Measurements from ENCODE around the gene IPP.

IPP gene

DNA sequence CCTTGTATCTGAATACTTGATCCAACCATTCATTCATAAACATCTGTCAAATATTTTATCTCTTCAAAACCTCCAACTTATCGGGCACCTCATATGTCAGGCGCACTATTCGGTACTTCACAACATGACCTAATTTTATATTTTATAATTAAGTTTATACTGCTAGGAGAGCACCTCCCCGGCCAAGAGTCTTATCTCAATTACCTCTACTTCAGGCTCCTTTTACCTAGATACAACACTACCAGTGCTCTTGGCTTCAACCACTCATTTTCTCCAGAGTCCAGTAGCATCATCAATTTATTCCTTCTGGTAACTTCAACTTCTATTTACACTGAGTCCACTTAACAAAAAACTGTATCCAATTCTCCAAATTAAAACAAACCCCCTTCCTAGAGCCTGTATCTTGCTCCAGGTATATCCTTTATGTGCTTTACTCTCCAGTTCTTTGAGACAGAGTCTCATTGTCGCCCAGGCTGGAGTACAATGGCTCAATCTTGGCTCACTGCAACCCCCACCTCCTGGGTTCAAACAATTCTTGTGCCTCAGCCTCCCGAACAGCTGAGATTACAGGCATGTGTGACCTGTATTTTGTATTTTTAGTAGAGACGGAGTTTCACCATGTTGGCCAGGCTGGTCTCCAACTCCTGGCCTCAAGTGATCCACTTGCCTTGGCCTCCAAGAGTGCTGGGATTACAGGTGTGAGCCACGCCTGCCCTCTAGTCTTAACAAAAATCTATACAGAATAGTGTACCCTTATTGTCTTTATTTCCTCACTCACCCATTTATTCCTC, 82.9 kb downstream of the IPP start:
- no peaks in the 10 kb centered on the region for H3K9me3 ChIP-seq (ENCODE audit: control extremely low read depth in 1 of 5, control insufficient read depth in 4 of 5, insufficient read depth in 2 of 5, low read depth in 1 of 5, low read length in 4 of 5)
- POLR2A ChIA-PET, result no interaction called here
- WGBS (ENCODE audit: insufficient coverage), result 86% methylated on average over 4 of the region's 8 CpGs

DNA sequence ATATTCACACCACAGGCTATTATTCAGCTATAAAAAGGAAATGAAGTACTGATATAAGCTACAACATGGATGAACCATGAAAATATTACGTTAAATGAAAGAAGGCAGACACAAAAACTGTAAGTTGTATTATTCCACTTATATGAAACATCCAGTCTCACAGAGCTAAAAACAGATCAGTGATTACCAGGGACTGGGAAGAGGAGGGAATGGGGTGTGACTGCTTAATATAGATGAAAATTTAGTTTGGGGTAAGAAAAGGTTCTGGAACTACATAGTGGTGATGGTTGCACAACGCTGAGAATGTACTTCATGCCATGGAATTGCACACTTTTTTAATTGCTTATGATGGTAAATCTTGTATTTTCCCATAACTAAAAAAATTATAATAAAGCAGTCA, 83.6 kb downstream of the IPP start:
- no peak overlapping the region for H3K4me3 ChIP-seq (ENCODE audit: control insufficient read depth in 1 of 7, extremely low read depth in 1 of 7, insufficient read depth in 4 of 7, low read depth in 2 of 7, low read length in 6 of 7)
- ChIA-PET CTCF (no interaction called here), POLR2A (no interaction called here)
- H3K4me1 ChIP-seq (ENCODE audit: control extremely low read depth in 1 of 4, control insufficient read depth in 4 of 4, insufficient read depth in 4 of 4, low read length in 3 of 4), result peaks cover 0 to 1% (median 0%) of the 10 kb centered on the region in 4 experiments
- no peak overlapping the region for H3K27ac ChIP-seq (ENCODE audit: insufficient read depth in 1 of 2, low read depth in 1 of 2, low read length in 2 of 2, poor library complexity in 1 of 2, severe bottlenecking in 2 of 2)
- no peaks in the 10 kb centered on the region for H3K9me3 ChIP-seq (ENCODE audit: control extremely low read depth in 1 of 5, control insufficient read depth in 4 of 5, insufficient read depth in 2 of 5, low read depth in 1 of 5, low read length in 4 of 5)
- no peaks in the 10 kb centered on the region for H3K27me3 ChIP-seq (replicated peaks in 2 of 5; ENCODE audit: control insufficient read depth in 4 of 5, insufficient read depth in 5 of 5, low read length in 4 of 5)
- WGBS (ENCODE audit: insufficient coverage), result no CpG with 5 or more reads among the region's 2 CpGs
- H3K36me3 ChIP-seq (ENCODE audit: control insufficient read depth in 4 of 4, insufficient read depth in 4 of 4, low read length in 3 of 4), result peaks cover 0 to 9% (median 4%) of the 10 kb centered on the region in 4 experiments
- no peak for DNase-seq

More for the DNA sequence above, 82.9 kb downstream of the IPP start:
- Histone ChIP-seq H3K27ac (ENCODE audit: insufficient read depth in 1 of 2, low read depth in 1 of 2, low read length in 2 of 2, poor library complexity in 1 of 2, severe bottlenecking in 2 of 2) (no peak overlapping the region), H3K36me3 (ENCODE audit: control insufficient read depth in 4 of 4, insufficient read depth in 4 of 4, low read length in 3 of 4) (peaks cover 0 to 9% (median 4%) of the 10 kb centered on the region in 4 experiments), H3K4me1 (ENCODE audit: control extremely low read depth in 1 of 4, control insufficient read depth in 4 of 4, insufficient read depth in 4 of 4, low read length in 3 of 4) (peaks cover 0 to 1% (median 0%) of the 10 kb centered on the region in 4 experiments), H3K27me3 (replicated peaks in 2 of 5; ENCODE audit: control insufficient read depth in 4 of 5, insufficient read depth in 5 of 5, low read length in 4 of 5) (no peaks in the 10 kb centered on the region), H3K4me3 (ENCODE audit: control insufficient read depth in 1 of 7, extremely low read depth in 1 of 7, insufficient read depth in 4 of 7, low read depth in 2 of 7, low read length in 6 of 7) (no peak overlapping the region)
- DNase-seq, result no peak
- CTCF ChIA-PET, result interaction anchor here (2.5 kb wide), 1 partner anchor 15 kb away, joined by 10 read pairs; no protein-coding TSS in a partner anchor

DNA sequence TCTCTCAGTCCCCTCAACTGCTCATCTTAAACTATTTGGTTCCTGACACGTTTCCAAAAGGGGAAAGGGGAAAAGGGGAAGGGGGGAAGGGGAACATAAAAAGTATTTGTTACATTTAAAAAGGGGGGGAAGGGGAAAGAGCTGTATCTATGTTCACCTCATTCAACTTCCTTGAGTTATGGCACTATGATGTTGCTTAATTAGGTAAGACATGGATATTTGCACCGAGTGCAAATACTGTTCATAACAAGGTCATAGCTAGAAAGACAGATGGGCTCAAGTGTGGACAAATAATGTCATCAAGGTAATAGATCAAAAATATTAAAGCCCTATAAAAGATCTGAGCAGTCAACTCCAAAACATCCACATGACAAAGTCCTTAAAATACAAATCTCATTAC, 90.1 kb downstream of the IPP start:
- Histone ChIP-seq H3K36me3 (ENCODE audit: control insufficient read depth in 4 of 4, insufficient read depth in 4 of 4, low read length in 3 of 4) (peaks cover 25 to 55% (median 50%) of the 10 kb centered on the region in 4 experiments), H3K4me3 (ENCODE audit: control insufficient read depth in 1 of 7, extremely low read depth in 1 of 7, insufficient read depth in 4 of 7, low read depth in 2 of 7, low read length in 6 of 7) (no peak overlapping the region), H3K4me1 (ENCODE audit: control extremely low read depth in 1 of 4, control insufficient read depth in 4 of 4, insufficient read depth in 4 of 4, low read length in 3 of 4) (no peaks in the 10 kb centered on the region), H3K27me3 (replicated peaks in 2 of 5; ENCODE audit: control insufficient read depth in 4 of 5, insufficient read depth in 5 of 5, low read length in 4 of 5) (no peaks in the 10 kb centered on the region), H3K9me3 (ENCODE audit: control extremely low read depth in 1 of 5, control insufficient read depth in 4 of 5, insufficient read depth in 2 of 5, low read depth in 1 of 5, low read length in 4 of 5) (no peaks in the 10 kb centered on the region), H3K27ac (ENCODE audit: insufficient read depth in 1 of 2, low read depth in 1 of 2, low read length in 2 of 2, poor library complexity in 1 of 2, severe bottlenecking in 2 of 2) (no peak overlapping the region)
- no CpG with 5 or more reads among the region's 2 CpGs for WGBS (ENCODE audit: insufficient coverage)
- ChIA-PET POLR2A (no interaction called here), CTCF (interaction anchor here (0.6 kb wide), 1 partner anchor 316 kb away, joined by 3 read pairs; no protein-coding TSS in a partner anchor)
- DNase-seq, result no peak

DNA sequence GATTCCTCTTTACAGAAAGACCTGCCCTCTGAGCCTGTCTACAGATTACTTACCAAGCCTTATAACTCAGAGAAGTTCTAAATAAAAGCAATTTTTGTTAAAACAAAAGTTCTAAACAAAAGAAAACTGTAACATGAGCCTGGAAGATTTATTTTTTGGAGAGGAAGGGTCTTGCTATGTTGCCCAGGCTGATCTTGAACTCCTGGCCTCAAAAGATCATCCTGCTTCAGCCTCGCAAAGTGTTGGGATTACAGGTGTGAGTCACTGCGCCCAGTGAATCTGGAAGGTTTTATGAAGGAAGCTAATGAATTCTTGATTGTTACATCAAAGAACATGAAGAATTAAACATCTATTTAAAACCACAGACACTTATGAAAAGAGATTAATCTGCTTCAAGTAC, 91.2 kb downstream of the IPP start:
- Histone ChIP-seq H3K36me3 (ENCODE audit: control insufficient read depth in 4 of 4, insufficient read depth in 4 of 4, low read length in 3 of 4) (peaks cover 28 to 67% (median 58%) of the 10 kb centered on the region in 4 experiments), H3K4me1 (ENCODE audit: control extremely low read depth in 1 of 4, control insufficient read depth in 4 of 4, insufficient read depth in 4 of 4, low read length in 3 of 4) (no peaks in the 10 kb centered on the region), H3K9me3 (ENCODE audit: control extremely low read depth in 1 of 5, control insufficient read depth in 4 of 5, insufficient read depth in 2 of 5, low read depth in 1 of 5, low read length in 4 of 5) (no peaks in the 10 kb centered on the region), H3K4me3 (ENCODE audit: control insufficient read depth in 1 of 7, extremely low read depth in 1 of 7, insufficient read depth in 4 of 7, low read depth in 2 of 7, low read length in 6 of 7) (no peak overlapping the region), H3K27me3 (replicated peaks in 2 of 5; ENCODE audit: control insufficient read depth in 4 of 5, insufficient read depth in 5 of 5, low read length in 4 of 5) (no peaks in the 10 kb centered on the region), H3K27ac (ENCODE audit: insufficient read depth in 1 of 2, low read depth in 1 of 2, low read length in 2 of 2, poor library complexity in 1 of 2, severe bottlenecking in 2 of 2) (no peak overlapping the region)
- ChIA-PET CTCF (interaction anchor here (0.9 to 1.3 kb wide), 3 partner anchors 8 to 30 kb away, joined by 3 to 5 read pairs (median 4); no protein-coding TSS in a partner anchor), POLR2A (no interaction called here)
- WGBS (ENCODE audit: insufficient coverage), result 100% methylated on average over 1 of the region's 2 CpGs
- DNase-seq, result no peak

DNA sequence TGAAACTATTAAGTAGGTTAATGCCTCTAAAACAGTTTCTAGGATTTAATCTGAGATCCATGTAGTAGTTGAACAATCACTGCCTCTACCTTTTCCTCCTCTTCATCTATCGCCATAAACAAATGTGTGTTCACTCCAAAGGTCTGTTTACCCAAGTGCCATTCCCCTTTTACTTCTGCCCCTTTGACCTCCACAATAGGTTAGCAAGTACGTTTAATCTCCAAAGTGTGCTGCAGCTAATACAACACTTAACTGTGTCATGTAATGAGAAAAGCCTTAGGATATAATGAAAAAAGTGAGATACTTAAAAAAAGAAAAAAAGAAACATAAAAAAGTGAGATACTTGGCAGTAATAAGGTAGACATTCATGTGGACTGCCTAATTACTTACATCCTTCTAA, 92.3 kb downstream of the IPP start:
- H3K27me3 ChIP-seq (replicated peaks in 2 of 5; ENCODE audit: control insufficient read depth in 4 of 5, insufficient read depth in 5 of 5, low read length in 4 of 5), result no peaks in the 10 kb centered on the region
- H3K9me3 ChIP-seq (ENCODE audit: control extremely low read depth in 1 of 5, control insufficient read depth in 4 of 5, insufficient read depth in 2 of 5, low read depth in 1 of 5, low read length in 4 of 5), result no peaks in the 10 kb centered on the region
- ChIA-PET POLR2A (no interaction called here), CTCF (interaction anchor here (0.8 to 1.3 kb wide), 3 partner anchors 21 to 96 kb away, joined by 3 read pairs; no protein-coding TSS in a partner anchor)
- H3K4me3 ChIP-seq (ENCODE audit: control insufficient read depth in 1 of 7, extremely low read depth in 1 of 7, insufficient read depth in 4 of 7, low read depth in 2 of 7, low read length in 6 of 7), result no peak overlapping the region
- no peaks in the 10 kb centered on the region for H3K4me1 ChIP-seq (ENCODE audit: control extremely low read depth in 1 of 4, control insufficient read depth in 4 of 4, insufficient read depth in 4 of 4, low read length in 3 of 4)
- peaks cover 31 to 75% (median 65%) of the 10 kb centered on the region in 4 experiments for H3K36me3 ChIP-seq (ENCODE audit: control insufficient read depth in 4 of 4, insufficient read depth in 4 of 4, low read length in 3 of 4)
- no CpG with 5 or more reads among the region's 2 CpGs for WGBS (ENCODE audit: insufficient coverage)
- no peak for DNase-seq
- H3K27ac ChIP-seq (ENCODE audit: insufficient read depth in 1 of 2, low read depth in 1 of 2, low read length in 2 of 2, poor library complexity in 1 of 2, severe bottlenecking in 2 of 2), result no peak overlapping the region

DNA sequence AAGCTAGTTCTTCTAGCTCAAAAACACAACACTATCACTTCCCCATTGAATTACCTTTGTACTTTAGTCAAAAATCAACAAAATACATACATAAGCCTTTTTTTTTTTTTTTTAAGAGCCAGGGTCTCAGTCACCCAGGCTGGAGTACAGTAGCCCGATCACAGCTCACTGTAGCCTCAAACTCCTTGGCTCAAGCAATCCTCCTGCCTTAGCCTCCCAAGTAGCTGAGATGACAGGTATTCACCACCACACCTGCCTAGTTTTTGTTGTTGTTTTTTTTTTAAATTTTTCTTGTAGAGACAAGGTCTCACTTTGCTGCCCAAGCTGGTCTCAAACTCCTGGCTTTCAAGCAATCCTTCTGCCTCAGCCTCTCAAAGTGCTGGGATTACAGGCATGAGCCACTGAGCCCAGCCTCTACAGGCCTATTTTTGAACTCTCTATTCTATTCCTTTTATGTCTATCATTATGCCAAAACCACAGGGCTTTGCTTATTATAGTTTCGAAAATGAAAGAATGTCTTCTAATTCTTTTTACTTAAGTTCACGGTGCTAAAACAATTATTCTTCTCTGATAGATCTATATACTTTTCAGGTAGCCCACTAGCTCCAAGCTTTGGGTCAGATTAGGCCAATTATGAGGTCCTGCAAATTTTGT, 93.8 kb downstream of the IPP start:
- H3K9me3 ChIP-seq (ENCODE audit: control extremely low read depth in 1 of 5, control insufficient read depth in 4 of 5, insufficient read depth in 2 of 5, low read depth in 1 of 5, low read length in 4 of 5), result no peaks in the 10 kb centered on the region
- H3K4me1 ChIP-seq (ENCODE audit: control extremely low read depth in 1 of 4, control insufficient read depth in 4 of 4, insufficient read depth in 4 of 4, low read length in 3 of 4), result no peaks in the 10 kb centered on the region
- peaks cover 41 to 89% (median 75%) of the 10 kb centered on the region in 4 experiments for H3K36me3 ChIP-seq (ENCODE audit: control insufficient read depth in 4 of 4, insufficient read depth in 4 of 4, low read length in 3 of 4)
- H3K27me3 ChIP-seq (replicated peaks in 2 of 5; ENCODE audit: control insufficient read depth in 4 of 5, insufficient read depth in 5 of 5, low read length in 4 of 5), result no peaks in the 10 kb centered on the region
- WGBS (ENCODE audit: insufficient coverage), result 100% methylated on average over 1 of the region's 3 CpGs
- CTCF ChIA-PET, result interaction anchor here (1.3 to 1.6 kb wide), 2 partner anchors 22 to 29 kb away, joined by 3 to 6 read pairs; partner anchors contain the start of gene GPBP1L1
- H3K27ac ChIP-seq (ENCODE audit: insufficient read depth in 1 of 2, low read depth in 1 of 2, low read length in 2 of 2, poor library complexity in 1 of 2, severe bottlenecking in 2 of 2), result no peak overlapping the region
- POLR2A ChIA-PET, result interaction anchor here (0.6 kb wide), 1 partner anchor 57 kb away, joined by 4 read pairs; no protein-coding TSS in a partner anchor
- no peak for DNase-seq
- H3K4me3 ChIP-seq (ENCODE audit: control insufficient read depth in 1 of 7, extremely low read depth in 1 of 7, insufficient read depth in 4 of 7, low read depth in 2 of 7, low read length in 6 of 7), result no peak overlapping the region
